HL-60/S4 treated with retinoic acid at 250 ng/mL for 4 days and 3 days (cell line): ENCODE results near the gene SLC1A2.

Experiments
- in situ Hi-C: fragments of 300-500 bp; cut with MboI; formaldehyde crosslinking; loops from 2 replicates; pipeline ENCODE4 v1.7.0; 2022; ENCODE audit warnings: low sequenced_read_pairs

Gene SLC1A2

GRCh38 chr11:35332524-35332923, 86.8 kb downstream of the SLC1A2 start:
- in situ Hi-C loops, result no loop called here

- in situ Hi-C loops, result no loop called here
Measured at GRCh38 chr11:35330931-35331330, 88.4 kb downstream of the SLC1A2 start.

- in situ Hi-C loops, result no loop called here
Measured at GRCh38 chr11:35330156-35330889, 89.0 kb downstream of the SLC1A2 start.

GRCh38 chr11:35327829-35328228, 91.5 kb downstream of the SLC1A2 start:
- in situ Hi-C loops, result no loop called here

GRCh38 chr11:35326266-35326879, 93.0 kb downstream of the SLC1A2 start:
- in situ Hi-C loops, result no loop called here

- in situ Hi-C loops, result no loop called here
Measured at GRCh38 chr11:35324981-35325380, 94.4 kb downstream of the SLC1A2 start.

GRCh38 chr11:35324183-35324886, 95.0 kb downstream of the SLC1A2 start:
- in situ Hi-C loops, result no loop called here

GRCh38 chr11:35323076-35323868, 96.1 kb downstream of the SLC1A2 start:
- in situ Hi-C loops, result no loop called here

GRCh38 chr11:35322318-35322979, 96.9 kb downstream of the SLC1A2 start:
- in situ Hi-C loops, result no loop called here

- in situ Hi-C loops, result no loop called here
Measured at GRCh38 chr11:35321532-35322317, 97.6 kb downstream of the SLC1A2 start.

- in situ Hi-C loops, result no loop called here
Measured at GRCh38 chr11:35321111-35321510, 98.2 kb downstream of the SLC1A2 start.

- in situ Hi-C loops, result no loop called here
Measured at GRCh38 chr11:35318977-35319925, 100.1 kb downstream of the SLC1A2 start.

- in situ Hi-C loops, result no loop called here
Measured at GRCh38 chr11:35318309-35318708, 101.0 kb downstream of the SLC1A2 start.

- in situ Hi-C loops, result no loop called here
Measured at GRCh38 chr11:35317253-35317652, 102.1 kb downstream of the SLC1A2 start.

- in situ Hi-C loops, result no loop called here
Measured at GRCh38 chr11:35316161-35316560, 103.2 kb downstream of the SLC1A2 start.

- in situ Hi-C loops, result no loop called here
Measured at GRCh38 chr11:35313760-35314153, 105.6 kb downstream of the SLC1A2 start.

- in situ Hi-C loops, result no loop called here
Measured at GRCh38 chr11:35313066-35313759, 106.1 kb downstream of the SLC1A2 start.

GRCh38 chr11:35311331-35311730, 108.0 kb downstream of the SLC1A2 start:
- in situ Hi-C loops, result no loop called here
